Panc1 (cell line): ENCODE data around the gene STOX2.

Experiments
- CTCF ChIP-seq: fragments of 450-650 bp; IDR thresholded peaks from 2 replicates; pipeline ENCODE4 v1.5.1; 2017; ENCODE audit warnings: mild to moderate bottlenecking
- POLR2AphosphoS5 ChIP-seq: IDR thresholded peaks from 2 replicates; pipeline ENCODE4 v1.6.1; 2012; ENCODE audit warnings: mild to moderate bottlenecking, low read depth, low read length, moderate library complexity

- TF ChIP-seq CTCF: no peak
- TF ChIP-seq POLR2AphosphoS5: no peak
Measured at GRCh38 chr4:183871581-183871980, 33.5 kb upstream of the STOX2 start.
